ENCODE results near the gene SLC17A7.

Gene SLC17A7

DNA sequence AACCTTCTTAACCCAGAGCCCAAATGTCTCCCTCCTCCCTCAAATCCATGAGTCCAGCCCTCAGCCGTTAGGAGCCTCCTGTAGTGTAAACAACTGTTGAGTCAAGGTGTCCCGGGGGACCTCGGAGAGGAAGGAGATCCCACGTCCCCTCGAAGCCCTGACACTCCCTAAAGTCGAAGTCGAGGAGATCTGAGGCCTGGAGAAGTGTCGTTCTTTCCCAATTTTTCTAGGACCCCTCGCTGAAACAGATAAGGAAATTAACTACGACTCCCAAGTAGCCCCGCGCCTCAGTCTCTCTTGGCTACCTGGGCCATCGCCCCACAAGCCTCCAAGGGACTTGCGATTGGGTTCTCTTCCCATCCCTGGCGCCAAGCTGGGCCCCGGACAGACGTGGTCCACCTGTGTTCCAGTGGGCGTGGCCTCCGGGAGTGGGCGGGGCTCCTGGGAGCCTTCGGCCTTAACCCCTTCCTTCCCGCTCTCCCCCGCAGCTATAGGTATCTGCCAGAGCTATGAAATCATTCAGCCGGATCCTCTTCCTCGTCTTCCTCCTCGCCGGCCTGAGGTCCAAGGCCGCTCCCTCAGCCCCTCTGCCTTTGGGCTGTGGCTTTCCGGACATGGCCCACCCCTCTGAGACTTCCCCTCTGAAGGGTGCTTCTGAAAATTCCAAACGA, 15.3 kb downstream of the SLC17A7 start:
- no peak for DNase-seq

DNA sequence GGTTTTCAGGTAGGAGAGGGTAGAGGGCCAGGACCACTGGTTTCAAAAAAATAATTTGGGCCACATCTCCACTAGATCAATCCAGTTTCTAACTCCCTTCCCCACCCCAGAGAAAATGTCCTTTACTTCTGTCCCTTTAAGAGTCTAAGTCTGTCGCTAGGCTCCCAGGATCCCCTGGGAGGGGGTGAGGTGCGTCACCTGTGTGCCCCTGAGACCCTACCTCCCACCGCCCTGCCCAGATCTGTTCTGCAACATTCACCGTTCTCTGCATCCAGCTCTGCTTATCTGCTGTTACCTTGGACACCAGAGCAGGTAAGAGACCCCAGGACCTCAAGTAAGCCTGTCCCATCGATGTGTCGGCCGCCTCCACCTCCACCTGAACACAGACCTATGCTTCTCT, 16.1 kb downstream of the SLC17A7 start, which contains the start of gene GFY:
Gene GFY (plus strand): TSS at position 211 of the 400 bp plus-strand sequence. CDS start 1,043 bp downstream, outside the sequence.
- no peak for DNase-seq

- peak; percentile 16 for DNase-seq
Measured at GRCh38 chr19:49423985-49424303, 17.4 kb downstream of the SLC17A7 start.

DNA sequence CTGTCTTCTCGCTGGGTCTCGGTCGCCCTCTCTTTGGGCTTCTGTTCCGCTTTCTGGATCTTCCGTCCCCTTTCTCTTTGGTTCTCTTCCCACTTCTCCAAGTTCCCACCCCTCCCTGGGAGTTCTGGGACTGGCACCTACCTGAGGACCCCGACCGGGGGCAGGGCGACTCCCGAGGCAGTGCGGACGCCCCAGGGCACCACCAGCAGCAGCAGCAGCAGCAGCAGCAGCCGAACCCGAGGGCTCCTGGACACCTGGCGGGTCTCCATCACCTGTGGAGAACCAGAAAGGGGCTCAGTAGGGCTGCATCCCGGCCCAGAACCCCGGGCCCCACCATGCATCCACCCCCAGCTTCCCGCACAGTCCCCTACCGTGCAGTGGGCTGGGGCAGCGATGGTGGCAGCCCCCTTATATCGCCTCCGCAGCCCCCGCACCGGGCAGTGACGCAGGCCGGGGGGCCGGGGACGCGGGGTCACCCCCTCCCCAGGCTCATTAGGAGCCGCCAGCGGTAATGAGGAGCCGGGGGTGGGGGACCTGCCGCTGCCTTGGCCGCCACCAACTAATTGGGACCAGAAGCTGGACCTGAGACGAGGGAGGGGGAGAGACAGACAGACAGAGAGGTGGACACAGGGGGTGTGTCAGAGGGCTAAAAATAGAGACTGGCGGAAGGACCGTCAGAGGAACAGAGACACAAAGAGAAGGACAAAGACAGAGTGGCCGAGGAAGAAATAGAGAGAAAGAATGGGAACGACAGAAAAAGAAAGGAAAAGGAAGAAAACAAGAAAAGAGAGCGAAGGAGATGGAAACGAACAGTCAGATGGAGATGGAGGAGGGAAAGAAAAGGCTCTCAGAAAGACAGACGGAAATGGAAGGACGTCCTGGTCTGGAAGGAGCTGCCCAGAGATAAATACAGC, 18.0 kb downstream of the SLC17A7 start, which contains the start of gene PTH2:
Gene PTH2 (minus strand): TSS at position 371 of the 914 bp plus-strand sequence. CDS start 102 bp downstream, at position 269.
- no peak for DNase-seq

DNA sequence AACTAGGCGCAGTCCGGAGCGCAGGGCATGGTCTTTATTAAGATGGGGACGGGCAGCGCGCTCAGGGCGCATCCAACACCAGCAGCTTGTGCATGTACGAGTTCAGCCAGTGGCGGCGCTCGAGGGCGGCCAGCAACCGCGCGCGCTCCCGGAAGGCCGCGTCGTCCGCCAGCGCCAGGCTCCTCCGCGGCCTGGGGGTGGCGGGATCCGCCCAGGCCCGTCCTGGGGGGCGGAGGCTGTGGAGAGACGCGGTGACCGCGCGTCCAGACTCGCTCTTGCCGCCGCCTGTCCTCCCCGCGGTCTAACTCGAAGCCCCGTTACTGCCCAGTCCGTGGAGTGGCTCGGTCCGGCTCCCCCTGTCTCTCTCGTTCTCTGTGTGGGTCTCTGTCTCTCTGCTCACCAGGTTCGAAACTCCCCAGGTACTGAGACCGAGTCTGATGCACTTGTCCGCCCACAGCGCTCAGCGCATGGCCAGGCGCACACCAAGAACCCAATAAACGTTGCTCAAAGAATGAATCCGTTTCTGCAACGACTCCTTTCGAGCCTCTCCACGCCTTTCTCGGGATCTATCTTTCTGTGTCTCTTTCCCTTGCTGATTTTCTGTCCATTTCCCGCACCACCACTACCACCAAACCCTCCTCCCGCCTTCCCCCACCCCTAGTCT, 18.8 kb downstream of the SLC17A7 start:
- peak; percentile 50 for DNase-seq

DNA sequence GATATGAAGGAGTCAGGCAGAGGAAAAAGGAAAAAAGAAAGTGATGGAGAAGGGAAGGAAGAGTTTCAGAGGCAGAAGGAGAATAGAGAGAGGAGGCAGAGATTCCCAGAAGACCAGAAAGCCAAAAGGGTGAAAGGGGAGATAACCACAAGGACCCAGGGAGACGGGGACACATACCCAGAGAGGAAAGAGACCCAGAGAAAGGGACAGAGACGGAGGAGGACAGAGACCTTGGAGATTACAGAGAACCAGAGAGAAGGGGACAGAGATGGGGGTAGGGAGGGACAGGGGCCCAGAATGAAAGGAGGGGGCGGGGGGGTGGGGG, 19.5 kb downstream of the SLC17A7 start:
- no peak for DNase-seq

- peak; percentile 41 for DNase-seq
Measured at GRCh38 chr19:49421039-49421877, 20.1 kb downstream of the SLC17A7 start.

DNA sequence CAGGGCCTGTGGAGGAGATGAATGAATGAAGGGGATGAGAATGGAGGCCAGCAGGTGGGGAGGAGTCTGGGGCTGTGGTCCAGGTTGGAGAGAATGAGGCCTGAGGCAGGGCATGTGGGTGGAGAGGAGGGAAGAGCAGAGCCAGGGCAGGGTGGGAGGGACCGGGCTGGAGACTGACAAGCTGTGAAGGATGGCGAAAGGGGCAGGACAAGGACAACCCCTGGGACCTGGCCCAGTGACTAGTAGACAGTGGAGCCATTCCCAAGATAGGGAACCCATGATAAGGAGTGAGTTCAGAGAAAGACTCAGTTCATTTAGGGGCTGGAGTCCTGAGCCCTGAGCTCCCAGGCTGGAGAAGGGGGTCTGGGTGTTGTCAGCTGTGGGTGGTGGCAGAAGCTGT, 21.1 kb downstream of the SLC17A7 start:
- DNase-seq, result no peak

- no peak for DNase-seq
Measured at GRCh38 chr19:49419173-49419572, 22.2 kb downstream of the SLC17A7 start.

GRCh38 chr19:49418511-49418910, 22.8 kb downstream of the SLC17A7 start:
- no peak for DNase-seq

DNA sequence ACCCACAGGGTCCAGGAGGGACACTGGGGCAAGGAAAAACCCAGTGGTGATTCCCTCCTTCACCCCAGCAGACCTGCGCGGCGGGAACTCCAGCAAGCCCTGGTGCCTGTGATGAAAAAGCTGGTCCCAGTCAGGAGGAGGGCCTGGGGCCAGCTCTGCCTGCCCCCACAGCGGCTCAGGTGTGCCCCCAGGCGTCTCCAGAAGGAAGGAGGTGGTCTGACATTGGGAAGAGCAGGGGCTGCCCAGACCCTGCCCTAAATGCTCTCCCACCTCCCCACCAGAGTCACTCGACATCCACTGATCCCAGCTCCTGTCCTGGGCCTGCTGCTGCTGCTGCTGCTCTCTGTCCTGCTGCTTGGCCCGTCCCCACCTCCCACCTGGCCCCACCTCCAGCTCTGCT, 24.2 kb downstream of the SLC17A7 start:
- DNase-seq, result no peak

DNA sequence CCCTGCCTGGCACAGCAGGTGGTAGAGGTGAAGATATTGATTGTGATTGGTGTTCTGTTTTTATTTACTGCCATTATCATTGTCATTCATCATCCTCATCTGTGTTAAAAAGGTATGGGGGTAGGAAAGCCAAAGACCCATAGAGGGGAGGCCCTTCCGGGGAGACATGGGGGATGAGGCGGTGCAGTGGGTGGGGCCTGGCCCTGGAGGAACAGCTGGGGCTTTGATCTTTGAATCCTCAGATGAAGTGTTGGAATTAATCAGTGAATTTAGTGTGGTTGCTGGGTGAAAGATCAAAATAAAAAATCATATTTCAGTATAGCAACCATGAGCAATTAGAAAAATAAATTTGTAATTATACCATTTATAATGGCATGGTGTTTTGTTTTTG, 25.5 kb downstream of the SLC17A7 start:
- DNase-seq, result no peak

DNA sequence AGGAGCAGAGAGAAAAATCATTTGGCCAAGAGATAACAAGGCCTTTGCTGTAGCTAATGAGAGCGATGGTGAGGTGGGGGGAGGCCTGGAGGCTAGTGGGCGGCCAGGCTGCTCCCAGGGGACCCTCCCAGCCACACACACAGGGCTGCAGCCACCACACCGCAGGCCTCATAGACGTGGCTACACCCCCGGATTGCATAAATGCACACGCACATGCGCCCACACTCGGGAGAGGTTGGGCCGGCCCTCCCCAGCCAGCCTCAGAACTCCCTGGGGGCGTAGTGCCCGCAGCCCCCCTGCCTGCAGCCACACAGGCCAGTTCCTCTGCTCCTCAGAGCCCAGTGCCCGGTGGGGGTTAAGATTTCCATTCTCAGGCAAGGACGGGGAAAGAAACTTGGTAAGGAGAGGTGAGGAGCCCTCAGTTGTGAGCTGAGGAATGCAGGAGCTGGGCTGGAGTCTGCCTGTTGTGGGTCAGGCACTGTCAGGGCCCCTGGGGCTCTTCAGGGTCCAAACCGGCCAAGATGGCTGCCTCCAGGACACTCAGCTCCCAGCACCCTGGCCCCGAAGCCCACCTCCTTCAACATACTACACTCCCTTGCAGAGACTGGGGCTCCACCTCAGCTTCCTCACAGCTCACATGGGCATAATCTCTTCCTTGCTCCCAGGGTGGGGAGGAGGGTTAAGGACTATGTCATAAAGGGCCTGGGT, 26.1 kb downstream of the SLC17A7 start:
- no peak for DNase-seq

- DNase-seq, result no peak
Measured at GRCh38 chr19:49414256-49414655, 27.1 kb downstream of the SLC17A7 start.

GRCh38 chr19:49413348-49413747, 28.0 kb downstream of the SLC17A7 start:
- no peak for DNase-seq

- no peak for DNase-seq
Measured at GRCh38 chr19:49411681-49412326, 29.5 kb downstream of the SLC17A7 start.

DNA sequence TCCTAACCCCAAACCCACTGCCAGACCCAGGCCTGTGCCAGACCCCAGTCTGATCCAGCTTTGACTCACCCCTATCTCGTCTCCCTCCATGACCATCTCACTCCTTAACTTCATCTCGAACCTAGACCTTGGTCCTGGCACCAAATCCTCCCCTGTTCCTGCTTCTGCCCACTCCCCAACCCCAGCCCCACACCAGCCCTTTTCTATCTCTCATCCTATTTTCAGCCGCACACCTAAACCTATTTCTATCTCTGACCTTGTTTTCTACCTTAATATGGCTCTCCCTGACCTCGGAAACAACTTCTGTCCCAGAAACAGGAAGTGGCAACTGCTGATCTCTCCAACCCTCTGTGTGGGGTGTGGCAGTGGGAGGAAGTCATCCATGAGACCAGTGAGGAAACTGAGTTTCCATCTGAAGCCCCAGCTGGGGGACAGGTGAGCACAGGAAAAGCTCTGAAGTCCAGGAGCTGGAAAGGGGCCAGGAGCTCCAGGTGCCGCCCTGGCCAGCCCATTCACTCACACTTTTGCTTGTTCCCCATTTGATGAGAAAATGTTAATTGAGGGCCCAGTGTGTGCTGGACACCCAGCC, 31.8 kb downstream of the SLC17A7 start:
- peak; percentile 34 for DNase-seq

DNA sequence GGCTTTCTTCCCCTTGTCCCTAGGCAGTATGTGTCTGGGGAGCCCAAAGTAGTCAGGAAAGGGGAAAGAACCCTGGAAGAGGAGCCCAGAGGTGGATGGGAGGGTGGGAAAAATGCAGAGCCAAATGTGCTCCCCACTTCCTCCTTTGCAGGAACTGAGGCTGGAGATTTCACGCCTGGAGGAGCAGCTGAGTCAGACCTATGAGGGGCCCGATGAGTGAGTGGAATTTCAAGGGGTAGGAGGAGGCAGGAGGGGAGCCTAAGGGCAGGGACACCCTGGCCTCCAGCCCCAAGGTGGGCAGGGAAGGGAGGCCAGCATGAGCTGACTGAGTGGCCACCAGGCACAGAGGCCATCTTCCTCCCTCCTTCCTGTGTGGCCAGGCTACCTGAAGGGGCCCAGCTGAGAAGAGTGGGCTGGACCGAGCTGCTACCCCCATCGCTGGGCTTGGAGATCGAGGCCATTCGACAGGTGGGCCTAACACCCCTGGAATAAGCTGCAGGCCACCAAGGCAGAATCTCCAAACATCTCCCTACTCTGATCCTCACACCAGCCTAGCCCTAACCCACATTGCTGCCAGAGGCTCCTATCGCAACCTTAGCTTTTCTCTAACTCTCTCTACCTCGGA, 32.4 kb downstream of the SLC17A7 start:
- no peak for DNase-seq

DNA sequence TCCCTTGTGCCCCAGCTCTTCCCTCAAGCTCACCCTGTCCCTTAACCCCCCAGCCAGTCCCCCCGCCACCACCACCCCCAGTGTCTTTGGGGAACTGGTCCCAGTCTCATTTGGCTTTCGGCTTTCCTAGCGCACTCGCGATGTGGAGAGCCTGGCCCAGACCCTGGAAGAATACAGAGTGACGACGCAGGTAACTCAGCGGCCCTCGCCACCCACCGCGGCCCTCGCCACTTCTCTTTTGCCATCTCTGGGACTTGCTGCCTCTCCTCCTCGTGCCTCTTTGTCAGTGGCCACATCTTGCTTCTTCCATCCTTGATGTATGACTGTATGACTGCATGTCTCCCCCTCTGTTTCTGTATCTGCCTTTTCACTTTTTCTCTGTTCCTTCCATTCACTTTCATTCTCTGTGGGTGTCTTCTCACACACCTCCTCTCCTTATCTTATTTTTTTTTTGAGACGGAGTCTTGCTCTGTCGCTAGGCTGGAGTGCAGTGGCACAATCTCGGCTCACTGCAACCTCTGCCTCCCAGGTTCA, 33.8 kb downstream of the SLC17A7 start:
- DNase-seq, result no peak

DNA sequence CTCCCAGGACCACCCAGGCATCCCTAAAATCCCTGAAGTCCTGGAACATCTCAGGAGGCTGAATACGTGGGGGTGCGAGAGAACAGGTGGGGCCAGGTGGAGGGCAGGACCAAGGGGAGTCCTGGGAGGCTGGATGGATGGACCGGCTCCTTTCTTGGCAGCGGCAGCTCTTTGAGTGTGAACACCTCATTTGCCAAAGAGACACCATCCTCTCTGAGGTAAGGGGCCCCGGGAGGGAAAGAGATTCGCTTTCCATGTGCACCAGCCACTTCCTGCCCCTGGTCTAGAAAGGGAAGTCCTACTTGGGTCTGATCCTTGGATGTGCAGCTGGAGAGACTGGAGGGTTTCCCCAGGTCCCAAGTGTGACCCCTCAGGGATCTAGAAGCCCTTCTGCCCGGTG, 34.2 kb downstream of the SLC17A7 start:
- DNase-seq, result no peak

Measured in activated CD4-positive, alpha-beta T cell treated with anti-CD3 and anti-CD28 coated beads, Interleukin-2, amount 50 U/mL, for 16 hours (primary cell).